Ureter (tissue), 1 donor: ENCODE results near the gene ATP9A. TPM values are rescaled to one million over a fixed set of nuclear protein-coding genes. Genes with fewer than 3 reads are reported as not detected.
A peak's percentile ranks its signal among the peaks of the same experiment; 100 is the strongest.
"Not testable (repeated sequence)": the region's sequence is repeated elsewhere in the genome, so short reads cannot be mapped to it uniquely, and the experiment has no call there.

Experiments
- DNase-seq: peaks from one replicate; pipeline ENCODE4 v3.0.0-alpha.2; 2020; ENCODE audit warnings: low spot score
- total RNA-seq: library from RNA; stranded (reverse); gene quantifications from one replicate; pipeline ENCODE4 v1.2.4, GENCODE V29; 2023
- donor health status: DM: yes; HTN: yes; CAD: no.

The ATP9A gene
- total RNA-seq, 1 donor from 2014 or later: 64.5 TPM

DNA sequence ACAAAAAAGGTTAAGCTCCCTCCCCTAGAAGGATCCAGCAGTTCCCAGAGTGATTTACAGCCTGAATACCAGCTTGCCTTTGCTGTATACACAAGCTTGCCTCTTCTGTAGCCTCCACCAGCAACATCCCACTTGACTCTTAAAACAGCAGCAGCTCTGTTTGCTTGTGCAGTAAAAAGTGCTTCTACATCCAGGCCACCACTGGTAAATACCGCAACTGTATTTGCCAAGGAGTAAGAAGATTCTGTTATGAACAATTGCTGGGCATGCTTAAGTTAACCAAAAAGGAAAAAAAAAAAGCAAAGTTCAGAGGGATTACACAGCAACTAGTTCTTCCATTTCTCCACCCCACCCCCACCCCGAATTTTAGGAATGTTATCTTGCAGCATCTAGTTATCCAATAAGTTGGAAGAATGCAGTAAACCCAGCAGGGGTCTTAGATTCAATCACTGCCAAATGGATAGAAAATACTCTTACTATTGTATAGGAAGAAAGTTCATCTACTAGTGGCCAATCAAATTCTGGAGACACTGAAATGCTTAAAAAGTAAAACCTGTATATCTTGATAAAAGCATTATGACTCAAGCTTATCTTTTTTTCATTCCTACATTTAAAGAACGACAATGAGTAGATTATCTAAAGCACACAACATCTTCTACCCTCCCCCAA lies 29.3 kb upstream of the ATP9A start:
- DNase-seq: no peak

DNA sequence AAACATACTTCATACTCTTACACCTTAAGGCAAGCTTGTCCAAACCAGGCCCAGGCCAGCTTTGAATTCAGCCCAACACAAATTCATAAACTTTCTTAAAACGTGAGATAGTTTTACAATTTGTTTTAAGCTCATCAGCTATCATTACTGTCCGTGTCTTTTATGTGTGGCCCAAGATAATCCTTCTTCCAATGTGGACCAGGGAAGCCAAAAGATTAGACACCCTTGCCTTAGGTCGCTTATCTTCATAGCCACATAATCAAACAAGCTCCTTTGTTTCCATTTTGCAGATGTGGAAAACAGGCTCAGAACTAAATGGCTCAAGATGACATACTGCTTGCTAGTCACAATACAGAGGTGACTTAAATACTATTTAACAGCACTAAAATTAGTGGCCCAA lies 28.1 kb upstream of the ATP9A start:
- DNase-seq: no peak

DNA sequence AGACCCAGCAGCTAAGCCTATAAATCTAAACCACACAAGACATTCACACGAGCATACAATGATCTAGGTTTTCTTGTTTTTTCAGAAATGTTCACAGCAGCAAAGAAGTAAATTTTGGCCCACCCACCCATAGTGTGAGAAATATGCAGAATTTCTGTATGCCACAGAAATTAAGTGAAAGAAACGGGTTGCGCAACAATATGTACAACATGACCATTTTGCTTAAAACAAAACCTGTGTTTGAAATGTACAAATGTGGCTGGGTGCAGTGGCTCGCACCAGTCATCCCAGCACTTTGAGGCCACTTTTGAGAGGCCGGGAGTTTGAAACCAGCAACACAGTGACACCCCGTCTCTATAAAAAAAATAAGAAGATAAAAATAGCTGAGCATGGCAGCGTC lies 24.8 kb upstream of the ATP9A start:
- no peak for DNase-seq

DNA sequence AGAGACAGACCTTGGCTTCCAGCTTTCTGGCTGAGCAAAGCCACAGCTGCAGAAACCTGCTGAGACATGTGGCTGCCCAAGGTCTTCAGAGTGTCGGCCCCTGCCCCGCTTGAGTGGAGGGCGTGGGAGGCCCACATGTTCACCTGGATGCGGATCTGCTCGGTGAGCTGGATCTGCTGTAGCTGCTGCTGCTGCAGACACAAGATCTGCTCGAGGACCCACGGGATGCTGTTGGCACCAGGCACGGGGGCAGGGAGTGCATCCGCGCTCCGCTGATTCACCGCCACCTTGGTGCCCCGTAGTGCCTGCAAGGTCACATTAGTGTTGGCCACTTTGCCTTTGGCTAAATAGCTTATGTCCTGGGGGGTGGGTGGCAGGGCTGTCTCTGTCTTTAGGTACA lies 23.4 kb upstream of the ATP9A start:
- no peak for DNase-seq

DNA sequence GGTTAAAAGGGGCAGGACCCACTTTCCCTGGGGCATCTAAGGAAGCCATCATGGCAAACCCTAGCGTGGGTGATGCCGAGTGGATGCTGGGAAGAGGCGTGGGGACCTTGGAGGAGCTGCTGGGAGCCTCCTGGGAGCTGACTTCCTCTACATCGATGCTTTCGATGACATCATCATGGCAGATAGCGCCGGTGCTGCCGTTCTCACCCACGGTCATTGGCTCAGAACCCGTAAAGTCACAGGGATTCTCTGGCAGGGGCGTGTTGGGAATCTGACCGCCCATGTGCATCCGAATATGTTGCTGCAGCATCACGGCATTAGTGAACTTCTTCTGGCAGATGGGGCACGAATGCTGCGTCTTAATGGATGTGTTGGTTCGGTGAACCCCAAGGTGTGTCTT lies 22.1 kb upstream of the ATP9A start:
- no peak for DNase-seq

DNA sequence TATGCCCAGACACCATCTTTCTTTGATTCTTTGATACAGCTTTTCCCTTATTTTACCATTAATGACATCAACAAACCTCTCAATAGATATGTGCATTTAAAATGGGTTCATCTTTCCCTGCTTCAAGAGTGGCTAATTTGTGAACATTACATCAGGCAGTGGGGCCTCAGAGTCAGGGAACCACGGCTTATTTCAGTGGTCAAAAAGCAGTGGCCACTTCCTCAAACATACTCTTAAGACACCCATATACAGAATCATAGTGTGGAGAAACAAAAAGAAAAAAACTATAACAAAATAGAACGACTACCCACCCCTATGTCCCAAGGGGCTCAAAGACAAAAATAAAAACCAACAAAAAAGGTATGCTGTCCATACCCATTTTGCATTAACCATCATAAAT lies 21.2 kb upstream of the ATP9A start:
- DNase-seq: no peak

DNA sequence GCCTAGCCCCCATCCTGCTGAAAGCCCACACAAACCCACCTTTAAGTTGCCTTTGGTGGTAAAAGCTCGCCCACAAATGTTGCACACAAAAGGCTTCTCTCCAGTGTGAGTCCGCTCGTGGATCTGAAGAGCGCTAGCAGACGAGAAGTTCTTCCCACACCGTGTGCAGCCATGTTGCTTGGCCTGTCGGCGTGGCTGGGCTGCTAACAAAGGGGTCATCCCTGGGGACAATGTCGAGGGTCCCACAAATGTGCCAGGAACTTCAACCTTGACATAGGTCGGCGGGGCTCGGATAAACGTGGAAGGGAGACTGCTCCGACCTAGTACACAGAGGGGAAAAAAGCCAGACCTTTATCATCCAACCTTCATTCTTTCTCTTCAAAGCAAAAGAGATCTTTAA lies 20.6 kb upstream of the ATP9A start:
- no peak for DNase-seq

DNA sequence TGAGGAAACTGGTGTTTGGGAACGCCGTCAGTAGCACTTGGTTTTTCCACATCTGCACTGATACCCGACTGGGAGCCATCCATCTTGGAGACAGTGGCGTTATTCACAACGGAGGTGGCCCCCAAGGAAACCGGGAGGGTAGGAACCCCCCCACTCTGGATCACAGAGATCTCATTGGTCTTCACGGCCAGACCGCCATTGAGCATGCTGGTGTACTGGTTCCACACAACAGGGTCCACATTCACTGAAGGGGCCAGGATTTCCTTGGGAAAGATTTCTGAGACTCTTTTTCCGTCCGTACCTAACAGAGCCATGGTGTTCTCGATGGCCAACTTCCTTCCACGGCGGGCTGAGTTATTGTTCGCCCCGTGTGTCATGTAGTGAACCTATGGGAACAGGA lies 16.1 kb upstream of the ATP9A start:
- no peak for DNase-seq

DNA sequence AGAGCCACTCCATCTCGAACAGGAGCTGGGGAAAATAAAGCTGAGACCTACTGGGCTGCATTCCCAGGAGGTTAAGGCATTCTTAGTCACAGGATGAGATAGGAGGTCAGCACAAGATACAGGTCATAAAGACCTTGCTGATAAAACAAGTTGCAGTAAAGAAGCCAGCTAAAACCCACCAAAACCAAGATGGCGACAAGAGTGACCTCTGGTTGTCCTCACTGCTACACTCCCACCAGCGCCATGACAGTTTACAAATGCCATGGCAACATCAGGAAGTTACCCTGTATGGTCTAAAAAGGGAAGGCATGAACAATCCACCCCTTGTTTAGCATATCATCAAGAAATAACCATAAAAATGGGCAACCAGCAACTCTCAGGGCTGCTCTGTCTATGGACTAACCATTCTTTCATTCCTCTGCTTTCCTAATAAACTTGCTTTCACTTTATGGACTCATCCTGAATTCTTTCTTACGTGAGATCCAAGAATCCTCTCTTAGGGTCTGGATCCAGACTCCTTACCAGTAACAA lies 10.1 kb upstream of the ATP9A start:
- not testable (repeated sequence) for DNase-seq

DNA sequence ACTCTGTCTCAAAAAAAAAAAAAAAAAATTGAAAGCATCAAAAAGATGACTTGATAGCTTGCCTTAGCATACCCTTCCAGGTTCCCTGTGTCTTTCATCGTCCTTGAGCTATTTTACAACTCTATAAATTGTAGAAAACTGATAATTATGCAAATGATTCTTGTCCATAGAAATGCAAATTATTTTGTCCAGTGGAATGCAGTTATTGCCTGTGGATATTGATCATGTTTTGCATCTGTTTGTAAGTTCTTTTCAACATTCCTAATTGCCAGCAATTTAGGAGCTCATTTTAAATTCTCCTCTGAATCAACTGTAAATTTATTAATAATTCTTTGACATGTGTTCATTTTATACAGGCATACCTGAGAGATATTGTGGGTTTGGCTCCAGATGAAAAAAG lies 7.1 kb upstream of the ATP9A start:
- no peak for DNase-seq

DNA sequence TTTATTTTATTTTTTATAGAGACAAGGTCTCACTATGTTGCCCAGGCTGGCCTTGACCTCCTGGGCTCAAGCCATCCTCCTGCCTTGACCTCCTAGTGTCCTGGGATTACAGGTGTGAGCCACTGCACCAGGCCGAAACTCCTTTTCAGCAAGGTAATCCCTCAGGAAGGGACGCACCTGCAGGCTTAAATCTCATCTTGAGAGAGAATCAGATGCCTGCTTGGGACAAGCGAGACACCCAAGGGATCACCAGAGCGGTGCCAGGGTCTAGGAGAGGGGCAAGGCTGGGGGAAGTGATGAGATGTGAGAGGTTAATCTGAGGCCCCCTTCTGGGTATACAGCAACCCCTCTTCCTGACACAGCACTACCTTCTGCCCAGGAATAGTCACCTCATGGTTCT lies 4.0 kb upstream of the ATP9A start:
- no peak for DNase-seq

DNA sequence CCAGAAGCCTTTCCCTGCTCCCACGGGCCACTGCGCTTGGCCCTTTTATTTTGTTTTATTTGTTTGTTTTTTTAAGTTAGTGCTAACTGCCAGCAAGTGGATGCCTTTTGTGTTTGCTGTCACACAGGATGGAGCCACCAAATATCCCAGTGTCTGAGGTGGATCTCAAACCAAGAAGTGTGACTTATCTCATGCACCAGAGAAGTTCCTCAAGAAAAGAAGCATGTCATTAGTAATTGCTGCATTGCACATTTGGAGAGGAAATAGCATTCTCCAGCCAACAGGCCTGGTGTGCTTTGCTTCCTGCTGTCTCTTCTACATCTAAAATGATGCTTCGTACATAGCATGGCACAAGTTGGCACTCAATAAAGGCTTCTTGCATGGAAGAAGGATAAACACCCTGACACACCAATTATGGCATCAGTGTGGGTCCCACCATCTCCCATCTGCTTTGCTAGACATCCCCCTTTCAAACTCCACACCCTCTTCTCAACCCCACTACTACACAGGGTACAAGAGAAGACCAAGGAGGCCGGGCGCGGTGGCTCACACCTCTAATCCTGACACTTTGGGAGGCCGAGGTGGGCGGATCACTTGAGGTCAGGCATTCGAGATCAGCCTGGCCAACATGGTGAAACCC lies 1.9 kb upstream of the ATP9A start:
- no peak for DNase-seq

DNA sequence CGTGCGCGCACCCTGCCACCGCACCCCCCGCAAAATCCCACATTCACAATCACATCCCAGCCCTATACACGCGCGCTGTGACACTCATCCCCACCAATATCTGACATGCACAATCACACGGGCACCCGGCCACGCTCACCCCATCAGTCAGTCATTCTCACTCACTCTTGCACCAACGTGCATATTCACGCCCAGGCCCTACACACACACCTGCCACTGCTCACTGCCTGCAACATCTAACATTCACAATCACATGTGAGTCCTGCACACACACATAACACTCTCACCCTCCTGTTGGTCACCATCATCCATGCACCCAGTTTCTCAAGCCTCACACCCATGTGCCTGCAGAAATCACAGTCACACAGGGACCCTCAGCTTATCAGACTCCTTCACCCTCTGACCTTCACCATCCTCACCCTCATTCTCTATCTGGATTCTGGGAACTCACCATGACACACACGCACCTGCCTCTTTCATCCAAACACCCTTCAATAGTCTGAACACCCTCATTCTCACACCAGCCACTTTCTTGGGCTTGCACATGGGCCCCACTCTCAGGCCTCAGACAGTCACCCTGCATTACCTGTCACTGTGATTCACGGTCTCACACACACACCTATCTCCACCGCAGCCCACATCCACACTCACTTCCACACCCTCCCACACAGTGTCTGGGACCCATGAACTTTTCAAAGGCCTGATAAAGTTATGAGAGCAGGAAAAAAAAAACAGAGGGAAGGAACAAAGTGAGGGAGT lies 748 bp upstream of the ATP9A start:
- no peak for DNase-seq

DNA sequence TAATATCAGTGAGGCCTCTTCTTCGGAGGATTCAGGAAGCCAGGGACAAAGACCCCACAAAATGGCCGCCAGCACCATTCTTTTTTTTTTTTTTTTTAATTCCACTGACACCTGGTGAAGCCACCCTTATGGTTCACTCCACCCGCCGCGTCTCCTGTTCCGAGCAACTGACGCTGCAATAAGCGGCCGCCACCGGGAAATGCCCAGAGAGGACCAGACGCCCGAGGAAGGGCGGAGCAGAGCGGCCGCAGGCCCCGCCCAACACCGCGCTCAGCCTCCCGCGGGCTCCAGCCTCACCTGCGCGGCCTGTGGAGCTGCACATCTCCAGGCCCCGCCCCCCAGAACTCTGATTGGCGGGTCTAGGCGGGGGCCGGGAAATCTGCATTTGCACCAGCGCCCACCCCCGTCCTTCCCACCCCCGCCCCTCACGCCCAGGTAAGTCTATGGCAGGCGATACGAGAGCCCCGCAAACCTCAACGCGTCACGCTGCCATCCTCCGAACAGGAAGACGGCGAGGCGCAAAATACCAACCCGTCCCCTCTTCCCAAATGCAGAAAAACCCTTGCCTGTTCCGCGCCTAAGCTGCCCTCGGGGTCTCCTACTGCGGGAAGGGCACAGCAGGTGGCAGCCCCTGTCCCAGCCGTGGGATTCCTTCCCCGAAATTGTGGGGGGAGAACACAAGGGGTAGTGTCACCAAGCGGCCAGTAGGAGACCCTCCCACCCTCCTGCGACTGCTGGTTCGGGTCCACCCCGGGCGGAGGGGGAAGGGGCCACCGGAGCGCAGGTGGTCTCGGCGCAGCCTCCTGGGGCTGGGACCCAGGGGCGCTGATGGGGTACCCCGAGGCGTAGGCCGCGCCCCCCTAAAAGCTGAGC lies 960 bp downstream of the ATP9A start:
- peak; percentile 88 for DNase-seq

DNA sequence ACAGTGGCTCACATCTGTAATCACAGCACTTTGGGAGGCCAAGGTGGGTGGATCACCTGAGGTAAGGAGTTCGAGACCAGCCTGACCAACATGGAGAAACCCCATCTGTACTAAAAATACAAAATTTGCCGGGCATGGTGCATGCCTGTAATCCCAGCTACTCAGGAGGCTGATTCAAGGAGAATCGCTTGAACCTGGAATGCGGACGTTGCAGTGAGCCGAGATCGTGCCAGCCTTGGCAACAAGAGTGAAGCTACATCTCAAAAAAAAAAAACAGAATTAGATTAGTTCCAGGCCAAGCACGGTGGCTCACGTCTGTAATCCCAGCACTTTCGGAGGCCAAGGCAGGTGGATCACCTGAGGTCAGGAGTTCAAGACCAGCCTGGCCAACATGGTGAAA lies 2.8 kb downstream of the ATP9A start:
- DNase-seq: not testable (repeated sequence)

DNA sequence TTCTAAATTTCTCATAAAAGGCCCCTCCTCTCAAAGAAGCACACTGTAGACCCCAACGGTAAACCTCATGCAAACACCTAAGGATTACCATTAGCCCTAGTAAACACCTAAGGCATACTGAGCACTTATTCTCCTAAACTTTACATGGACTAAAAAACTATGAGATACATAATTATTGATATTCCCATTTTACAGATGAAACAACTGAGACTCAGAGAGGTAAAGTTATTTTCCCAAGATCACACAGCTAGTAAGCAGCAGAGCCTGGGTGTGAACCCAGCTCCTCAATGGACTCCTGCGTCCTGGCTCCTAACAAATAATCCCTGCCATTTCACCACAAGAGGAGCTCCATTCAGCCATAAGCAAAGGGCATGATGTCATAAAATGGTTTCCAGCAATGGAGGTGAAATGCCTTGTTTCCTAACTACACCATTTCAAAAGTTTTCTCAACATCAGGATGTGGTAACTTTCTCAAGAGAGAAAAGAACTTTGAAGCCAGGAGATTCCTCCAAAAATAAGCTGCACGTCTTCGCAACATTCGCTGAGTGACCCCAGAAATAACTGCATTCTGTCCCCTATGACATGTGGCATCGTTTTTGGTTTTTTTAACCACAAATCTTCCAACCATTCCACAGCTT lies 4.1 kb downstream of the ATP9A start:
- DNase-seq: no peak

DNA sequence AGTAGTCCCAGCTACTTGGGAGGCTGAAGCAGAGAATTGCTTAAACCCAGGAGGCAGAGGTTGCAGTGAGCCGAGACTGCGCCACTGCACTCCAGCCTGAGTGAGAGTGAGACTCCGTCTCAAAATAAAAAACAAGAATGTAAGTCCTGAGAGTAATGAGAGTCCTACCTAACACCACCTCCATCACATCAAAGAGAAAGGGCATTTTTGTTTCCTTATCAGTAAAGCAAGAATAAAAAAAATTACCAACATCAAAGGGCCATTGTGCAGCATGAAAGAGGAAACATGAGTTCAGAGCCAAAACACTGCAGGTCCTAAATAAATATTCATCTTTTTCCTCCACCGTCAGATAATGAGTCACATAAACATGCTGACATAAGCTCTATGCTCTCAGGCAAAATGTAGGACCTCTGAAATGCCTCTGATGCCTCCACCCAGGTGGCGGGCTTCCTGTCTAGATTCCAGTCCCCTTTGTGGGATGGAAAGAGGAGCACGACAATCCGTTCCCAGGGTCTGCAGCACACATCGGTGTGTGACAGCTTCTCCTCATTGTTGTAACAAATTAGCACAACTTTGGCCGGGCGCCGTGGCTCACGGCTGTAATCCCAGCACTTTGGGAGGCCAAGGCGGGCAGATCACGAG lies 7.2 kb downstream of the ATP9A start:
- DNase-seq: no peak

DNA sequence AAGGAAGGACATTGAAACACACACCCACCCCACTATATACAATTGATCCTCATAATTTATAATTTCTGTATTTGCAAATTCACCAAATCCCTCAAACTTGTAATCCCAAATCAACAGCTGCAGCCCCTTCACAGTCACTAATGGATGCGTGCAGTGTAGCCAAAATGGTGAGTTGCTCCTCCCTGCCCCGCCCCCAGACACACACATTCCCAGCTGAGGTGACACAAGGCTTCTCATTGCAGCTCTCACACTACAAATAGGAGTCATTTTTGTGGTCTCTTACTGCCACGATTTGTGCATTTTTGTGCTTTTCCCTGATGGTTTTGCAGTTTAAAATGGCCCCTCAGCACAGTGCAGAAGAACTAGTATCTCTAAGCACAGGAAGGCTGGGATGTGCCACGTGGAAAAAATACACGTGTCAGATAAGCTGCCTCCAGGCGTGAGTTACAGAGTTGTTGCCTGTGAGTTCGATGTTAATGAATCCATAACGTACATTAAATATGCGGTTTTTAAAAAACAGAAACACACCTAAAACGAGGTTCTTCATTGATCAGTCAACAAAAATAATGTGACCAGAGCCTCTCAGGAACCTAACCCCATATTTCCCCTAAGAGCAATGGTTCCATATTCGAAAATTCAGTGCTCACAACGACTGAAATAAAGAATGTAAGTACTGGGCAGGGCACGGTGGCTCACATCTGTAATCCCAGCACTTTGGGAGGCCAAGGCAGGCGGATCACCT lies 8.2 kb downstream of the ATP9A start:
- no peak for DNase-seq

DNA sequence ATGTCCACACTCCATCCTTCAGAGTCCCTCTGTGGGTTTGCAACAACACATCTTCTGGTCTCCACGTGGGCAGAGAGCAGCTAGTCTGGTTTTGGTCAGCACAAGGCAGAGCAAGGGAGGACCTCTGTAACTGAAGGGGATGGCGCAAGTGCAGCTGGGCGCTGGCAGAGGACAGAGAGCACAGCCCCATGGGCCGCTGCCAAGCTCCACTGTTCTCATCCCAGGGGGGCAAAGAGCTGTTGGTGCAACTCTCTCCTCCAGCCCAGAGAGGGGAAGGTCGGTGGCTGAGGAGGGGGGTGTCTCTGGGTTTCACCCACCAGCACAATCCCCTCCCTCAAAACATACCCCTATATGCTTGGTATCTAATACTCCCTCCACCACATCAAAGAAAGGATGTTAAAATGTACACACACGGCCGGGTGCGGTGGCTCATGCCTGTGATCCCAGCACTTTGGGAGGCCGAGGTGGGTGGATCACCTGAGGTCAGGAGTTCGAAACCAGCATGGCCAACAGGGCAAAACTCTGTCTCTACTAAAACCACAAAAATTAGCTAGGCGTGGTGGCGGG lies 9.1 kb downstream of the ATP9A start:
- DNase-seq: no peak

DNA sequence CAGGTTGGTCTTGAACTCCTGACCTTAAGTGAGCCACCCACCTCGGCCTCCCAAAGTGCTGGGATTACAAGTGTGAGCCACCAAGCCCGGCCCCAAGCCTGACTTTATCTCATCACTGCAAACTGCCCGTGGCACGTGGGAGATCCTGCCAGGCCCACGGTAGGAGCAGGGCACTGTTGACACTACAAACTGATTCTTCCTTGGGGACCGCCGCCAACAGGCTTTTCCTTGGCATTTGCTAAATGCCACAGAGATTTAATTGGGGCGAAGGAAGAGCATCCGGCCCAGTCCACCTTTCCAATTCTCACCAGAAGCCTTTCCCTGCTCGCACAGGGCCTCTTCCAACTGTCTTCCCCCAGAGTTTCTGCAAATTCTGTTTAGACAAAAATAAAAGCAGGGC lies 11.0 kb downstream of the ATP9A start:
- DNase-seq: no peak
